LNCAP (cell line): ENCODE results near the gene PATJ.

Source experiments
- TF ChIP-seq, protein P1 (sequence below): fragments of 450-650 bp; IDR thresholded peaks from 2 replicates; pipeline ENCODE4 v1.5.1; 2017; ENCODE audit warnings: mild to moderate bottlenecking

Gene PATJ

GRCh38 chr1:62012095-62012494, 269.8 kb downstream of the PATJ start:
- TF ChIP-seq, protein P1, sequence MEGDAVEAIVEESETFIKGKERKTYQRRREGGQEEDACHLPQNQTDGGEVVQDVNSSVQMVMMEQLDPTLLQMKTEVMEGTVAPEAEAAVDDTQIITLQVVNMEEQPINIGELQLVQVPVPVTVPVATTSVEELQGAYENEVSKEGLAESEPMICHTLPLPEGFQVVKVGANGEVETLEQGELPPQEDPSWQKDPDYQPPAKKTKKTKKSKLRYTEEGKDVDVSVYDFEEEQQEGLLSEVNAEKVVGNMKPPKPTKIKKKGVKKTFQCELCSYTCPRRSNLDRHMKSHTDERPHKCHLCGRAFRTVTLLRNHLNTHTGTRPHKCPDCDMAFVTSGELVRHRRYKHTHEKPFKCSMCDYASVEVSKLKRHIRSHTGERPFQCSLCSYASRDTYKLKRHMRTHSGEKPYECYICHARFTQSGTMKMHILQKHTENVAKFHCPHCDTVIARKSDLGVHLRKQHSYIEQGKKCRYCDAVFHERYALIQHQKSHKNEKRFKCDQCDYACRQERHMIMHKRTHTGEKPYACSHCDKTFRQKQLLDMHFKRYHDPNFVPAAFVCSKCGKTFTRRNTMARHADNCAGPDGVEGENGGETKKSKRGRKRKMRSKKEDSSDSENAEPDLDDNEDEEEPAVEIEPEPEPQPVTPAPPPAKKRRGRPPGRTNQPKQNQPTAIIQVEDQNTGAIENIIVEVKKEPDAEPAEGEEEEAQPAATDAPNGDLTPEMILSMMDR, result no peak

DNA sequence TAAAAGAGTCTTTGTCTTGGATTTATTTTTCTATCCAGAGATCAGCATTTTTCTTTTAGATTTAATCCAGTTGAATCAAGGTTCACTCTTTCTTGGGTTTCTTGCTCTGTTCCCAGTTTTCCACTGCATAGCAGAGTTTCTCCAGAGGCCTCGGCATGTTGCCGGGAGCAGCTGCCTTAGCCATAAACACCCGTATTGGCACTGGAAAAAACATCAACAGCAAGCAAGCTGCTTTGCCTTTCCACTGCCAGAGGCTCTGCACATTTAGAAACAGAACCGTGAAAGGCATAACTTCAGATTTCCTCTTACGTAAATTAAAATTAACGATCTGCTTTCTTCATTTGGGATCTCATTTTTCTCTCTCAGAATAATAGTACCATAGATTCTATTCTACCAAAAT, 270.6 kb downstream of the PATJ start:
- TF ChIP-seq, protein P1, result no peak

DNA sequence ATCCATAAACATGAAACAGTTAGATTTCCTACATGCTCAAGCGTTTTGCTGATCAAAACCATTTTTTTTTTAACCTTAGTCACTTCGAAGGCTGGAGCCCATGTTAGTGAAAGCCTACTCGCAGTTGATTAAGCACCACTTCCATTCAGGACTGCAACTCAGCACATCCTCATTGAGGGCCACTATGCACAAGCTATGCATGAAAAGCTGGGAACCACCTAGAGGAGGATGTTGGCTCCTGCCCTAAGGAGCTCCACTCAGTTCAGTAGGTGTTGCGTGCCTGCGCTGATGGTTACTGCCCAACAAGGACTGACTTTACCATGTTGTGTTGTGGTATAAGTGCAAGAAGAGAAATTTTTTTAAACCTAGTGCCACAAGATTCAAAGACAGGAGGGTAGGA, 271.0 kb downstream of the PATJ start:
- TF ChIP-seq, protein P1, result no peak

GRCh38 chr1:62022382-62022983, 280.2 kb downstream of the PATJ start:
- TF ChIP-seq, protein P1, result no peak

- TF ChIP-seq, protein P1, result no peak
Observed at GRCh38 chr1:62024690-62025089, 282.4 kb downstream of the PATJ start.

DNA sequence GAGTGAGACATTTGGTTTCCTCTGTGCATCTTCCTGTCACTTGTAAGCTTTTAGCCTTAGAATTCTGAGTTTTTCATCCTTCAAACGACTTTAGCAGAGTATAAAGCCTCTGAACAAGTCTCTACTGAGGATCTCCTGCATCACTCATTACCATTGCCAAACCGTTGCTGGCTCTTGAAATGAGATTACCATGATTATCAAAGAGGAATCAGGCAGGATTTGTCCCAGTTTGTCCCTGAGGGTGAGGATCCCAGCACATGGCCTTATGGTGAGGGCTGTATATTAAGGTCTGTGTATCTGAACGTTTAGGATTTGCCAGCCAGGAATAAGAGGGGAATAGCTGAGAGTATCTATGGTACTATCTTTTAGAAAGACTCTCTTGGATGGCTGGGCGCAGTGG, 282.9 kb downstream of the PATJ start:
- TF ChIP-seq, protein P1, result no peak

DNA sequence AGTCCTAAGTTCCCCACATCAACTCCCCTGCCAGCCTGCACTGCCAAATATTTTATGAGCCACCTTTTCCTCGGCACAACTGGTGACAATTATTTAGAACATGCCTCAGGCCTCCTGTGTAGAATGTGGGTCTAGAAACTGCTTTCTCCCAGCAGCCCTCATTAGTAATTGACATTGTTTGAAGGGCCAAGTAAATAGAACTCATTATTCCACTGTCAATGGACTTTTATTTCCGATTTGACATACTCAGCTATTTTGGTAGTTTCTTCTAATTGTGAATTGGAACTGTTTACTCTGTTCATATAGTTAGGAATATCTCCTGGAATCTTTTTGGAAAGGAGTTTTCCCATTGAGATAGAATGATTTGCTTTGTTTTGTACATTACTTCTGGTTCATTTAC, 283.6 kb downstream of the PATJ start:
- TF ChIP-seq, protein P1, result no peak

GRCh38 chr1:62029704-62030103, 287.4 kb downstream of the PATJ start:
- TF ChIP-seq, protein P1, result no peak
